DMS53 treated with DMSO at 0.1 percent for 48 hours (cell line): ENCODE data around the gene BRAF.
"Not testable (repeated sequence)": the region's sequence is repeated elsewhere in the genome, so short reads cannot be mapped to it uniquely, and the experiment has no call there.

ENCODE experiments used
- DNase-seq: peaks from one replicate; lab custom pipeline; 2025; ENCODE audit not compliant: unreplicated experiment; lab: John Stamatoyannopoulos, UW

BRAF gene

GRCh38 chr7:140774371-140774770 is 150.4 kb downstream of the BRAF start:
- DNase-seq = no peak

DNA sequence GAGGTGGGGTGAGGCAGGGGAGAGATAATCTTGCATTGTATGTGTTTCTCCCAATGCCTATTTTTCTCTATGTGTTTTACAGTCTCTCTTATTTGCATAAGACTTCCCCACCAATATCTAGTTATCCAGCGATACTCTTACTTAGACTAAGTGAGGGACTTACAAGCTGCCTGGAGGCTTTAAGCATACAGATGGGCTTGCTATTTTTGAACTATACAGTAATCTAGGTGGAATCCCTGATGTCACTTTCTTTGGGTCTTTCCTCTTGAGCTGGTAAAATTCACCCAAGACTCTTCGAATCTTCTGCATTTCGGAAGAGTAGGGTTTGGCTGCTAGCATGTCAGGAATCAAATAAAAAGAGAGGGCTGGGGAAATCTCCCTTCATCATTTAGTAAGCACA is 151.6 kb downstream of the BRAF start:
- no peak for DNase-seq

GRCh38 chr7:140771826-140772225 is 152.9 kb downstream of the BRAF start:
- no peak for DNase-seq

- DNase-seq = no peak
Observed at GRCh38 chr7:140769852-140770251, 154.9 kb downstream of the BRAF start.

GRCh38 chr7:140767418-140767817 is 157.3 kb downstream of the BRAF start:
- DNase-seq = no peak

- DNase-seq = not testable (repeated sequence)
Observed at GRCh38 chr7:140765441-140765840, 159.3 kb downstream of the BRAF start.

- not testable (repeated sequence) for DNase-seq
Observed at GRCh38 chr7:140763166-140763565, 161.6 kb downstream of the BRAF start.

GRCh38 chr7:140761375-140761774 is 163.4 kb downstream of the BRAF start:
- not testable (repeated sequence) for DNase-seq

DNA sequence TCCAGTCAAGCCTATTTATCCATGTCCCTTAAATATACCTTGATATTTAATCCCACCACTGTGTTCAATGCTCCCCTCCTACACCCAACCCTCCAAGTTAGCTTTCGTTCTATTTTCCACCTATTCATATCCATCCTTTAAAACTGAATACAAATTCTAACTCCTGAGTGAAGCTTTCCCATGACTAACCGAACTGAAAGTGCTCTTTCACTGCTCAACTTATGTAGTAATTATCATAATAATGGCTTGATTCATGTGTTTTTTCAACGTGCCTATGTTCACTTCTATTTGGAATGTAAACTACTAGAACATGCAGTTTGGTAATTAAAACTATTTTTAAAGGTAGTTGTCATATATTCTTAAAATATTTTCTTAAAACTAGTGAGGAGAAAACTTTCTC is 170.2 kb downstream of the BRAF start:
- DNase-seq = no peak

DNA sequence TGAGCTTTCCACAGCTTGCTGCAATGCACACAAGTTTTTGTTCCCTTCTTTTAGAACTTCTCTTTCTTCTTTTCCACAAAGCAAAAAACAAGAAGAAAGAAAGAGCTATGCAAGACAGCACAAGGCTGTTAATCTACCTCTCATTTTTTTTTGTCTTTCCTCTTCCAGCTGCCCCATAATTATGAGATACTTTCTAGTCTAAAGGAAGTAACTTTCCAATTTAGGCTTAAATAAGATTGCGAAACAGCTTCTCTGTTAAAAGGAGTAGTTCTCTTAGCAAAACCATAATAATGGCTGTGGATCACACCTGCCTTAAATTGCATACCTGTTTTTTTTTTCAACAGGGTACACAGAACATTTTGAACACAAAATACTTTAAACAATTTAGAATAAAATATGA is 172.2 kb downstream of the BRAF start:
- no peak for DNase-seq

DNA sequence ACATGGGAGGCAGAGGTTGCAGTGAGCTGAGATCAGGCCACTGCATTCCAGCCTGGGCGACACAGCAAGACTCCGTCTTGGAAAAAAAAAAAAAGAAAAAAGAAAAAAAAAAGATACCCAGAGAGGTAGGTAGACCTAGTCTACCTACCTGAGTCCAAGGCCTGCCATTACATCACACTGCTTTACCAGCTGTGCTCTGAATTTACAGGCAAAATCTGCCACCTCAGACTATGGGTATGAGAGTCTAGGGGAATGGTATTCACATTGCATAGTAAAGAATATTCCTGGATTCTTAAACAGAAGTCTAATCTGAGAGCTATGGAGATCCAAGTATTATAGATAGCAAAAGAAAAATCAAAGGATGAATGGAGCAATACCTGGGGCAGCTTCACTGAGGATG is 178.0 kb downstream of the BRAF start:
- no peak for DNase-seq

DNA sequence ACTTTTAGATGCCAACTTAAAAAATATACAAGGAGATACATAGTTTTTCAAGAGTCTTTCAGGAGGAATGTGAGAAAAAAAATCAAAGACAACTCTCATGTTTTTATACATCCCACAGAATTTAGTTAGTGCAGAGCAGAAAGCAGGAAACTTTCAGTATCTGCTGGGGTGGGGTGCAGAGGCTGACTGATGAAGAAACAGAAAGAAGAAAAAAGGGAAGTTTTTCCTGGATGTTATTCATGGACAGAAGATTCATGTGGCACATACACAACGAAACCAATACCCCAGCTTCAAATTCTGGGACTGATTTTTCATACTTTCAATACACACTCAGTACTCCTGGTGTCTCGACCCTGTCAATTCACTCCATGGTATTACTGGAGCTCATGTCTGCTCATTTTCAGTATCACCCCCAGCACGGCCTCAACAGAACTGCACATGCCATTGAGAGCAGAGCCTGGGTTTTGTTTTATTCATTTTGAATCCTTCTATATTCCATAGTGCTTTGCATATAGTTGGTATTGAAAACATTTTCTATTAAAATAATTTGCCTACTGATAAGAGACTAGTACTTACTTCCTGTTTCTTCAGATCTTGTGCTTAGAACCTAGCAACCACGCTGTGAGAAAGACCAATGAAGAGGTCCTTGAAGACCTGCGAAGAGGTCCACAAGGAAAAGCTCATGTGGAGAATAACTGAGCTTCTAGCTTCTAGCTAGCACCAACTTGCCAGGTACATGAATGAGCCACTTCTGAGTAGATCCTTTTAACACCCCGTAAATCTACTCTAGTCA is 179.3 kb downstream of the BRAF start:
- no peak for DNase-seq

- DNase-seq = no peak
Observed at GRCh38 chr7:140744005-140744404, 180.7 kb downstream of the BRAF start.

DNA sequence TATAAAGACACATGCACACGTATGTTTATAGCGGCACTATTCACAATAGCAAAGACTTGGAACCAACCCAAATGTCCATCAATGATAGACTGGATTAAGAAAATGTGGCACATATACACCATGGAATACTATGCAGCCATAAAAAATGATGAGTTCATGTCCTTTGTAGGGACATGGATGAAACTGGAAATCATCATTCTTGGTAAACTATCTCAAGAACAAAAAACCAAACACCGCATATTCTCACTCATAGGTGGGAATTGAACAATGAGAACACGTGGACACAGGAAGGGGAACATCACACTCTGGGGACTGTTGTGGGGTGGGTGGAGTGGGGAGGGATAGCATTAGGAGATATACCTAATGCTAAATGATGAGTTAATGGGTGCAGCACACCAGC is 181.5 kb downstream of the BRAF start:
- not testable (repeated sequence) for DNase-seq

DNA sequence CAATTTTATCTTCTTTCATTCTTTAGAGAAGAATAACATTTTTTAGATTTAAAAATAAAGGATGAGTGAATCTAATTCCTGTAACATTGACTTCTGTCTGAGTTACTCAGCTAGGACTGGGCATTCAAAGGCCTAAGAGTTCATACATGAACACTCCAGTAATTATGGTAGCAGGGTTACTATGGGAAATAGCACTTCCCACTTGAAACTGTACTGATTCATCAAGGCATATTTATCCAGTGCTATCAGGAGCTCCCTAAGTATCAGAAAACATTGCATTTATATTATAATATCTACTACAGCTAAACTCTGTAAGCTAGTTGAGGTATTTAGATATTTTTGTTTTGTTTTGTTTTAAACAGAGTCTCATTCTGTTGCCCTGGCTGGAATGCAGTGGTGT is 186.4 kb downstream of the BRAF start:
- DNase-seq = no peak

DNA sequence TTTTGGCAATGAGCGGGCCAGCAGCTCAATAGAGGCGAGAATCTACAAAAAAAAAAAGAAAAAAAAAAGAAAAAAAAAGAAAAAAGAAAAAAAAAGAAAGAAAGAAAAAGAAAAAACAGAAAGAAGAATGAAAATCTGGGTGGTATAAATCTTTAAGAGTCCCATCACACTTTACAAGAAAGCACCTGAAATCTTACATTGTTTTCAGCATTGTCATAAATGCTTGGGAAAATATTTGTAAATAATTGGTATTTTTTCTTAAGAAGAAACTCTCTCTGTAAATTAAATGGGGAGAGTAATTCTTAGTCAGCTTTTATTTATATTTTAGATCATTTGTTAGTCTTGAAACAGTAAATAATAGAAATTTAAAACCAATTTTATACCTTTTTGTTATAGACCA is 190.0 kb downstream of the BRAF start:
- DNase-seq = no peak

- DNase-seq = no peak
Observed at GRCh38 chr7:140734096-140734495, 190.6 kb downstream of the BRAF start.

GRCh38 chr7:140732416-140732815 is 192.3 kb downstream of the BRAF start:
- no peak for DNase-seq

GRCh38 chr7:140726281-140726680 is 198.4 kb downstream of the BRAF start:
- DNase-seq = peak; percentile 40

DNA sequence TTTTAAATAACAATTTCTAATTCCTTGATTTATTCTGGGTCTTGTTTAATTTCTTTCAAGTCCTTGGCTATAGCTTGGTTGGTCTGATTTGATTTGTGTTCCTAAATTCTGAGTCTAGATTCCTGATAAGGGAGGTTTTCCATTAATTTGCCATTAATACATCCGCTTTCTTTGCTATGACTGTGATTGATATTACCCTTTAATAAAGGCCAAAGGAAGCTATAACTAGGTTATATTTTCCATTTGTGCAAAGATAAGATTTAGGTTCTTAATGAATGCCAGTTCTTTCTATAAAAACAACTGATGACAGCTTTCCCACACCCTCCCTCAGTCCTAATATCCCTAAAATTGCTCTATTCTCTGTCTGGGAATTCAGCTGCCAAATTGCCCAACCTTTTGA is 200.0 kb downstream of the BRAF start:
- no peak for DNase-seq

DNA sequence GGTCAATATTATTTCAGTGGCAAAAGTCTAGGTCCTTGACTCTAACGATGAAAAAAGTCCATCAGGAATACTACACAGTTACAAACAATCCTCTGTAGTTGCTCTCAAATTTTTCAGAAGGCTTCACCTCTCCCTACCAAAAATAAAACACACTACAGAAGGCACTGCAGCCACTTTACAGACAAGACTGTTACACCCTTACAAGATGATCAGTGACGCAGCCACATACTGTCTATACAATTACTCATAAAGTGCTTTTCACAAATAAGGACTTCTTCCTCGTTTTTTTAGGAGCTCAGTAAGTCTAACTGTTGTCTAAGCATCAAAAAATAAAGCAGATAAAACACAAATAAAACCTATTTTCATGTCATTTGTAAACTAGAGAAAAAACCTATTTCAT is 201.2 kb downstream of the BRAF start:
- DNase-seq = no peak

- no peak for DNase-seq
Observed at GRCh38 chr7:140723006-140723405, 201.7 kb downstream of the BRAF start.

GRCh38 chr7:140722254-140722653 is 202.5 kb downstream of the BRAF start:
- DNase-seq = no peak
